HL-60/S4 treated with phorbol 12-myristate 13-acetate at 8.2 ng/mL for 4 days and 3 days (cell line): ENCODE results near the gene FLT3.

Source experiments
- in situ Hi-C: fragments of 300-500 bp; cut with MboI; formaldehyde crosslinking; loops from 2 replicates; pipeline ENCODE4 v1.15.0; 2022; ENCODE audit warnings: low sequenced_read_pairs

FLT3 gene

GRCh38 chr13:27964206-27964605 is 136.2 kb downstream of the FLT3 start:
- in situ Hi-C loops = loop anchor here (25.0 kb wide), 1 partner anchor 577 kb away; no protein-coding TSS in a partner anchor

GRCh38 chr13:27963491-27963890 is 136.9 kb downstream of the FLT3 start:
- in situ Hi-C loops = loop anchor here (25.0 kb wide), 1 partner anchor 576 kb away; no protein-coding TSS in a partner anchor

DNA sequence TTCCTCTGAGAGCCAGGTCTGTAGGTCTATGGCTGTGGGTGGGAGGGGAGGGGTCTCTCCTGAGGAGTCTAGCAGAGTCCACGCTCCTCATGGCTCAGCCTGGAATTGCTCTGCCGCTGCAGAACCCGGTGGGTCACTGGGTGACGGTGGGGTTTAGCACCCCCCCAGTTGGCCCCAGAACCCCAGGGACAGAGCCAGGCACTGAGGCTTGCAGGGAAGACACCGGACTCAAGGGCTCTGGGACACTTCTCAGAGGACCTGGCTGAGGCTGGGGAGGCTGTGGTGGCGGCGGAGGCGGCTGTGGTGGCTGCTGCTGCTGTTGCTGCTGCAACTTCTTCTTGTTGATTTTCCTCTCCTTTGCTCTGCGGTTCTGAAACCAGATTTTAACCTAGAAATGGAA is 137.4 kb downstream of the FLT3 start:
- in situ Hi-C loops = loop anchor here (25.0 kb wide), 1 partner anchor 576 kb away; no protein-coding TSS in a partner anchor

DNA sequence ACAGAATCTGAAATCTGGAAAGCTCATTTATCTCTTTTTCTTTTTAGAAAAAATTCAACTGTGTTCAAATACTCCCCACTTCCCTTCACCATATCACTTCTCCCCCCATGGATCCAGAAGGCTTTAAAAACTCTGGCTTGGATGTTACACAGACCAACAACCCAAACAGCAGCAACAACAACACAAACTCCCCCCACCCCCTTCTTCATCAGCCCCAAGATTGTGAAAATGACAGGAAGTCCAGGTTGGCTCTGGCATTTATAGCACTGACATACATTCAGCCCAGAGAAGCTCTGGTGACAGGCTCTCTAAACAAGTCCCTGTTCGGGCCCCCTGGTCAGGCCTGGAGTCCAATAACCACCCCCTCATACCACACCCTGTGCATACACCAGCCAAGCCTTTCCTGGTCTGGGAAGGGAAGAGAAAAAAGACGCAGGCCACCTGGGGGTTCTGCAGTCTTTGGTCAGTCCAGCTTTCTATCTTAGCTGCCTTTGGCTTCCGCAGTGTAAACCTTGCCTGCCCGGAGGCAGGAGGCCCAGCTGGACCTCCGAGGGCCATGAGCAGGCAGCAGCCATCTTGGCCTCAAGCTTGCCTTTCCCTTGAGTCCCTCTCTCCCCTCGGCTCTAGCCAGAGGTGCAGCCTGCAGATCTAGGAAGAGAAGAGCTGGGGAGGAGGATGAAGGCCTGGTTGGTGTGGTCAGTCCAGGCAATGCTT is 138.1 kb downstream of the FLT3 start:
- in situ Hi-C loops = loop anchor here (25.0 kb wide), 1 partner anchor 575 kb away; no protein-coding TSS in a partner anchor

DNA sequence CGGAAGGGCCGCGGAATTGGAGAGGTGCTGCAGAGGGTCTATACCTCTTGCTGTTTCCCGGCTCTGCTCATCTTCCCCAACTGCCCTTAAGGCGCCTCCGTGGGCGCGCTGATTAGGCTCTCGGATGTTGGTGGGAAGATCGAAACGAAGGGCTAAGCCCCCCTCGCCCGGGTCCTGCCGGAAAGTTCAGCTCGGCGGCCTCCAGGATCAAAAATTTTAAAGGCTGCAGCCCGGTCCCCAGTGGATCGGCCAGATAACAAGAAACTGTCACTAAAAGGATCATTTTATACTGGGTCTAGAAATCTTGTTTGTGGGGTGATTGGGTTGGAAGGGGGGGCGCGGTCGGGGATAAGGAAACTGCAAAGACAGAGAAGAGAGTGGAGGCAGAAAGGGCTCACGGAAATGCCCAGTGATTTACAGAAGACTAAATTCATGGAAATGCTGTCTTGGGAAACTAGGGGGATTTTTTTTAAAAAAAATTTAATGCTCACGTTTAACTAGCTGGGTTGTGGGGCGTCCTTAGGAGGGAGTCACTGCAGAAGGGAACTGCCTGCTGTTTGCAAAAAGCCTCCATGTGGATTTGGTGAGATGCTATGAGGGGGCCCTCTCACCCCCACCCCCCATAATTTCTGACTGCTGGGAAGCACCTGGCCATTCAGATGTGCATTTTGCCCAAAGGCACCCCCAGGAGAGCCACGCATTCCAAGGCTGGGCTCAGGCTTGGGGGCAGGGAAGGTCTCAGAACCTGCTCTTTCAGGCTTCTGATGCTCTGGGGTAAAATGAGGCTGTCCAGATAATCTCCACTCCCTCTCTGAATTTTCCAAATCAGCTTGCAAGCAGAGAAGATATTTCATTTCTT is 138.9 kb downstream of the FLT3 start:
- in situ Hi-C loops = loop anchor here (25.0 kb wide), 1 partner anchor 574 kb away; no protein-coding TSS in a partner anchor

GRCh38 chr13:27960362-27961226 is 139.8 kb downstream of the FLT3 start:
- in situ Hi-C loops = loop anchor here (25.0 kb wide), 1 partner anchor 573 kb away; no protein-coding TSS in a partner anchor

DNA sequence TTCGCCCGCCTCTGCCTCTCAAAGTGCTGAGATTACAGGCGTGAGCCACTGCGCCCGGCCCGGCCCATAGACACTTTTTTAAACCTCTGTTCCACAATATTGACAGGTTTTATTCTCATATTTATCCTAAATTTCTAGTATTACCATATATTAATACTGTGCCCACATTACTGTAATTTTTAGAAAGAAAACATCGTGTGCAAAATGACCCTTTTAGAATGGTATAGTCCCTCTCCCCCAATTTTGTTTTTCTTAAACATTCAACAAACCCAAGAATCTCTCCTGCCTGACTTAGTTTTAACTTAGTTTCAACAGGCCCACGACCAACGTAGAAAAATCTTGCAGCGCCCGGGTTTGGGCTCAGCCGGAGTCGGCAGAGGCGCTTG is 140.4 kb downstream of the FLT3 start:
- in situ Hi-C loops = loop anchor here (25.0 kb wide), 1 partner anchor 573 kb away; no protein-coding TSS in a partner anchor

- in situ Hi-C loops = loop anchor here (25.0 kb wide), 1 partner anchor 569 kb away; no protein-coding TSS in a partner anchor
Measured at GRCh38 chr13:27956576-27957300, 143.6 kb downstream of the FLT3 start.

- in situ Hi-C loops = loop anchor here (25.0 kb wide), 1 partner anchor 568 kb away; no protein-coding TSS in a partner anchor
Measured at GRCh38 chr13:27955014-27955591, 145.3 kb downstream of the FLT3 start.

GRCh38 chr13:27954406-27954851 is 145.9 kb downstream of the FLT3 start:
- in situ Hi-C loops = loop anchor here (25.0 kb wide), 1 partner anchor 567 kb away; no protein-coding TSS in a partner anchor

DNA sequence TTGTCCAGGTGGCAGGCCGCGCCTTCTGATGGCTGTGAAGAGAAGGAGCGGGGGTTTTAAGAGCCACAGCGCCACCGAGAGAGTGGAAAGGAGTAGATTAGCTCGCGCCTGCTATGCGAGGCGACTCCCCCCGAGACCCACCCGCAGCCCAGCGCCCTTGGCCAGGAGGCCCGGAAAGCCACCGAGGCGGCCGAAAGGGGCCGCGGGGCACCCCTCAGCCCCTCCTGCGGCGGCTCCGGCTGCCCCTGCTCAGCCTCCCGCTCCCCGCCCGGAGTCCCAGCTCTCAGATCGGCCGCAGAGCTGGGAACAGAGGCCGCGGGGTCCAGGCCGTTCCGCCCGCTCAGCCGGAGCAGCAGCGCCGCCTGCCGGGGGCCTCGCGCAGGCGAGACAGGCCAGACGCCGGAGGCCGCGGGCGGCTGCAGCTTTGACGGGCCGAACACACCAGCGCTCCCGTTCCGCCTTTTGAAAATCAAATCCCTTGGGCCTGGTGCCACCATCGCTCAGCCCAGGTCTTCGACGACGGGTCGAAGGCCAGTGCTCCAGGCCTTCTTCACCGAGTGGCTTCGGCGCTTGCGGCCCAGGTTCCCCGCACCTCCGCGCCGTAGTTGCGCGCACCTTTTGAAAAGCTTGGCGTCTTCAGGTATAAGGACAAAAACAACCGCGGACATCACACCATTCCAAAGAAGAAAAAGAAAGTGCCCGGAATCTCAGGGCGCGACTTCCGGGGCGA is 146.5 kb downstream of the FLT3 start:
- in situ Hi-C loops = loop anchor here (25.0 kb wide), 1 partner anchor 567 kb away; no protein-coding TSS in a partner anchor
